A172 (cell line): ENCODE results near the gene ACTRT2. TPM values are rescaled to one million over a fixed set of nuclear protein-coding genes. Genes with fewer than 3 reads are reported as not detected.

Source experiments
- DNase-seq: peaks from one replicate; pipeline ENCODE4 v3.0.0-alpha.2; 2015; ENCODE audit warnings: low spot score
- total RNA-seq: library from RNA; depleted of rRNA; stranded (reverse); fragments of >200 nt; shearing (Covaris generic); gene quantifications from 2 replicates; pipeline ENCODE4 v1.2.3, GENCODE V29; 2014; rRNA removed

The ACTRT2 gene
- total RNA-seq, 1 experiment from 2014 or later, result not detected

DNA sequence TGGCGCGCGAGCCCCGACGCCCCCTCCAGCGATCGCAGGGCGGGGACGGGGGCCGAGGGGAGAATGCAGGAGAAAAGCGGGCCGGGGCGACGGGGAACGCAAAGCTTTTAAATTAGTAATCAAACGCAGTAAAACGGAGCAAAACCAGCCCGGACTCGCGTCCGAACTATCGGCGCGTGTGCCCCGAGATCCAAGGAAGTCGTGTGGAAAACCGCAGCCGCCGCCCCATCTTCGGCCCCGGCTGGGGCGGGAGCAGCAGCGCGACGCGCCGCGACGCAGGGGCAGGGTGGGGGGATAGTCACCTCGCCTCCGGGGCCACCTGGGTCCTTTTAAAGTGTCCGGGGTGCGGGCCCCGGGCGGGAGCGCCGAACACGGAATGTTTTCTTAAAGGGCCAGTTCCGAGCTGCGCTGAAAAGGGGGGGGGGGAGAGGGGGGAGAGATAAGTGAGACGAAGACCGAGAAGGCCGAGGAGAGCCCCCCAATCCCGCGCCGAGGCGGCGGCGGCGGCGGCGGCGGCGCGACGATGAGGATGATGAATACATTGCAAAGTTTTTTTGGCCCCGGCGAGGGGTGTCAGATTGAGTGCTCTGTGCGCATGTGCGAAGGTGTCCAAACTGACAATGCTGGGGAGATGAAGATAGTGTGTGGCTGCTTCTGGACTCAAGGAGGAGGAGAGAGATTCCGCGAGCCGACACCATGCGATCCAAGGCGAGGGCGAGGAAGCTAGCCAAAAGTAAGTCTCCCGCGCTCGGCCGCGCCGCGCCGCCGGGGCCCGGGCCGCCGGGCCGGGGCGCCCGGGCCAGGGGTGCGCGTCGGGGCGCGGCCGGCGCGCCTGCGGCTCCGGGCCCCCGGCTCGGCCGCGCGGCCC is 47.5 kb downstream of the ACTRT2 start, which contains the start of gene PRDM16:
TSS of gene PRDM16 (plus strand) at position 640 of the 868 bp plus-strand sequence. CDS start at position 697, 57 bp downstream.
- DNase-seq, result peak; percentile 44

- peak; percentile 37 for DNase-seq
These were observed 48.4 kb downstream of the ACTRT2 start for GRCh38 chr1:3069491-3070308.

GRCh38 chr1:3070309-3070643 is 49.0 kb downstream of the ACTRT2 start:
- no peak for DNase-seq

DNA sequence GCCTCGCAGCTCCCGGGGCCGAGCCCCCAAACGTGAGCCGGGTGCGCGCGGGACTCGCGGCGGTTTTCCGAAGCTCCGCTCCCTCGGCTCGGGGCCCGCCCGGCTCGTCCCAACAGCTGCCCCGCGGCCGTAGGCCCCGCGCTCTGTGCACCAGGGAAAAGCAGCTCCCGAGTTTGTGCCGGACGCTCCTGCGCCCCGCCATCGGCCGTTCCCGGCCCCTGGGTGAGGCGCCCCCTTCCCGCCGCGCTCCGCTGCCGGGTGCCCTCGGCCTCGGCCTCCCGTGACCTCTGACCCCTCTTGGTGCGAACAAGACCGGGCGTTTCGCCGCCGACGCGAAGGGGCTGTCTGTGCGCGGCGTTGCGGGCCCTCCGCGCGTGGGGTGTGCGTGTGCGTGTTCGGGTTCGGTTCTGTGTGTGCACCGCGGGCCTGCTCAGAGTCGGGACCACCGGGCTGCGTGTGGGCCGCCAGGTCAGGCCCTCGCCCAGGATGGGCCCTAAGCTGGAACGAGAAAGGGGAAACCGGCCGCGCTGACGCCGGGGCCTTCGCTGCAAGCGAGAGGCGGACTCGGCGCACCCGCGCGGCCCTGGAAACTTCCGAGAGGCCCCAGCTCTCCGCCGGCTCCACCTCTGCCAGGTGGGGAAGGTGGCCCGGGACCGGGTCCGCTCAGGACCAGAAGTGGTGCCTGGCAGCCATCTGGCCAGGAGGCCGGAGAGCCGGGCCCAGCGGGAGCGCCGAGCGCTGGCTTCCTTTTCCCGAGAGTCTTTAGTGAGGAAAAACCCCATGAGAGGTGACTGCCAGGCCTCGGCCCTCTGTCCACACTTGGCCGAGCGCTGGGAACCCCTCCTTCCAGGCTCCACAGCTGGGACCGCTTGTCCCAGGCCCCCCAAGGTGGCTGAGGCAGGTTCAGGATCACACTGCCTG is 49.6 kb downstream of the ACTRT2 start:
- no peak for DNase-seq

DNA sequence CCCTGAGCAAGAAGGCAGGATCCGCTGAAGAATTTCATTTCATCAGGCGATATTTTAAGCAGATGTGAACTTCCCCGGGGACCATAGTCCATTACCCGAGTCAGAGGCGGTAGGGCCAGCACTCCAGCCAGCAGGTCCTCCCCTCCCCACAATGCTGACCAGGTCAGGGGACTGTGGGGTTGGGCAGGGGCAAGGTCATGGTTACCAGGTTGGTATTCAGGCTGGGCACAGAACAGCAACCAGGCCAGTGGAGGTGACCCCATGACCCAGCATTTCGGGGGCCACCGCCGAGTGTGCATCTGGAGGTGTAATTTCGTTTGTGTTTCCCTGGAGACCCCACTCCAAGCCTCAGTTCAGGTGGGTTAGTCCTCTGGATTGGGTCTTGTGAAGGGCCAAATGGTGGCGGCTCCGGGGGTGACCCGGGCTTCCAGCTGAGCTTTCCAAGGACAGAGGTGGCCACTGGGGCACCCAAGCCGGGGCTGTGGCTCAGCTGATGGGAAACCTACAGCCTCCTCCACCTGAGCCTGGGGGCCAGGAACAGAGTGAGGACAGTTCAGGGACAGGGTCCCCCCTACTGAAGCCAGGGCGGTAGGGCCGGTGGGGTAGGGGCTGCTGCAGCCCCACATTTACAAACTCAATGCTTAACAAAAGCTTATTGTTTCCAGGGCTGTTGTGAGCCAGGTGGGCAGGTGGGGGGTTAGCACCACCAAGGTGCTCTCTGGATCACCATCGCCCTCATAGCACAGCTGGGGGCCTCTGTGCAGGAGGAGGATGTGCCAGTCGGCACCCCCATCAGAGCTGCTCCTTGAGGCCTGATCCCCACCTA is 50.5 kb downstream of the ACTRT2 start:
- DNase-seq, result no peak

Other genes starting within 250 kb of the ACTRT2 start
- gene TTC34, start 219.8 kb upstream of the ACTRT2 start, total RNA-seq, result 0.07 TPM in 1 of 2 replicates, not detected in the other
- gene PRDM16, start 47.7 kb downstream of the ACTRT2 start, total RNA-seq, result 0.84 and 1.5 TPM in 2 replicates